SK-N-SH (cell line): ENCODE data around the gene LMNTD2.

ENCODE experiments used
- EZH2phosphoT487 ChIP-seq: fragments of 200-600 bp; sonication (generic); IDR thresholded peaks from 2 replicates; pipeline ENCODE4 v1.6.1; 2017; ENCODE audit warnings: low read depth, mixed run types, mild to moderate bottlenecking, antibody characterized with exemption, moderate library complexity, borderline replicate concordance
- FOXJ3 ChIP-seq: sonication (generic); formaldehyde crosslinking; IDR thresholded peaks from 2 replicates; pipeline ENCODE4 v1.5.1; 2020; ENCODE audit warnings: mild to moderate bottlenecking, missing genetic modification reagents
- MXI1 ChIP-seq: IDR thresholded peaks from 2 replicates; pipeline ENCODE4 v1.6.1; 2012; ENCODE audit warnings: mild to moderate bottlenecking, low read depth, low read length, improper control_type of control experiment
- RXRA ChIP-seq: IDR thresholded peaks from 2 replicates; pipeline ENCODE4 v1.4.0; 2012; ENCODE audit warnings: low read depth, mild to moderate bottlenecking, borderline replicate concordance
- TAF1 ChIP-seq: IDR thresholded peaks from 2 replicates; pipeline ENCODE4 v1.6.1; 2012; ENCODE audit warnings: low read depth, mild to moderate bottlenecking, low read length, moderate library complexity, borderline replicate concordance
- TCF12 ChIP-seq: IDR thresholded peaks from 2 replicates; pipeline ENCODE4 v1.4.0; 2012
- YY1 ChIP-seq: IDR thresholded peaks from 2 replicates; pipeline ENCODE4 v1.4.0; 2012; ENCODE audit warnings: low read depth, mild to moderate bottlenecking
- TF ChIP-seq, protein P1 (sequence below): fragments of 200-600 bp; sonication (generic); IDR thresholded peaks from 2 replicates; pipeline ENCODE4 v1.6.1; 2017; ENCODE audit warnings: antibody characterized with exemption, mild to moderate bottlenecking, moderate library complexity
- TF ChIP-seq, protein P2 (sequence below): IDR thresholded peaks from 2 replicates; pipeline ENCODE4 v1.4.0; 2012; ENCODE audit warnings: low read depth, borderline replicate concordance

DNA sequence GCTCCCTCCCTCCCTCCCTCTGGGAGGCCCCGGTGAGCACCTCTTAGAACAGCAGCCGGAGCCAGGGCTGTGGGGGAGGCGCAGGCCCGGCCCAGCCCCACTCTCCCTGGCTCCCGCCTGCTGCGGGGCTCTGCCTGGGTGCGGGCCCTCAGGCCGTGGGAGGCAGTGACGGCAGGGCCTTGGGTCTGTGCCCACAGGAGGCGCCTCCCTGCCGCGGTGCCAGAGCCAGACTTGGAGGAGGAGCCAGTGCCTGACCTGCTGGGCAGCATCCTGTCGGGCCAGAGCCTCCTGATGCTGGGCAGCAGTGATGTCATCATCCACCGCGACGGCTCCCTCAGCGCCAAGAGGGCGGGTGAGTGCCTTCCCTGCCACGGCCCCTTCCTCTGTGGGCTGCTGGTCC is 45.7 kb upstream of the LMNTD2 start:
- TF ChIP-seq TCF12, result no peak
- TF ChIP-seq, protein P1, sequence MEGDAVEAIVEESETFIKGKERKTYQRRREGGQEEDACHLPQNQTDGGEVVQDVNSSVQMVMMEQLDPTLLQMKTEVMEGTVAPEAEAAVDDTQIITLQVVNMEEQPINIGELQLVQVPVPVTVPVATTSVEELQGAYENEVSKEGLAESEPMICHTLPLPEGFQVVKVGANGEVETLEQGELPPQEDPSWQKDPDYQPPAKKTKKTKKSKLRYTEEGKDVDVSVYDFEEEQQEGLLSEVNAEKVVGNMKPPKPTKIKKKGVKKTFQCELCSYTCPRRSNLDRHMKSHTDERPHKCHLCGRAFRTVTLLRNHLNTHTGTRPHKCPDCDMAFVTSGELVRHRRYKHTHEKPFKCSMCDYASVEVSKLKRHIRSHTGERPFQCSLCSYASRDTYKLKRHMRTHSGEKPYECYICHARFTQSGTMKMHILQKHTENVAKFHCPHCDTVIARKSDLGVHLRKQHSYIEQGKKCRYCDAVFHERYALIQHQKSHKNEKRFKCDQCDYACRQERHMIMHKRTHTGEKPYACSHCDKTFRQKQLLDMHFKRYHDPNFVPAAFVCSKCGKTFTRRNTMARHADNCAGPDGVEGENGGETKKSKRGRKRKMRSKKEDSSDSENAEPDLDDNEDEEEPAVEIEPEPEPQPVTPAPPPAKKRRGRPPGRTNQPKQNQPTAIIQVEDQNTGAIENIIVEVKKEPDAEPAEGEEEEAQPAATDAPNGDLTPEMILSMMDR, result no peak
- TF ChIP-seq MXI1, result no peak
- TF ChIP-seq YY1, result no peak
- no peak for TF ChIP-seq TAF1
- no peak for TF ChIP-seq FOXJ3
- no peak for TF ChIP-seq RXRA
- no peak for TF ChIP-seq EZH2phosphoT487
- TF ChIP-seq, protein P2, sequence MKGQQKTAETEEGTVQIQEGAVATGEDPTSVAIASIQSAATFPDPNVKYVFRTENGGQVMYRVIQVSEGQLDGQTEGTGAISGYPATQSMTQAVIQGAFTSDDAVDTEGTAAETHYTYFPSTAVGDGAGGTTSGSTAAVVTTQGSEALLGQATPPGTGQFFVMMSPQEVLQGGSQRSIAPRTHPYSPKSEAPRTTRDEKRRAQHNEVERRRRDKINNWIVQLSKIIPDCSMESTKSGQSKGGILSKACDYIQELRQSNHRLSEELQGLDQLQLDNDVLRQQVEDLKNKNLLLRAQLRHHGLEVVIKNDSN, result no peak
